WI38 (cell line): Measurements from ENCODE around the gene TPD52L1.

Source experiments
- H3K4me3 ChIP-seq: 2 replicates; pipeline ENCODE4 v1.5.1; 2011; ENCODE audit warnings: low read depth, mild to moderate bottlenecking, control low read depth, low read length
- TF ChIP-seq, protein P1 (sequence below): IDR thresholded peaks from 2 replicates; pipeline ENCODE4 v1.5.1; 2012; ENCODE audit warnings: low read depth, mild to moderate bottlenecking, control low read depth, low read length

Gene TPD52L1

DNA sequence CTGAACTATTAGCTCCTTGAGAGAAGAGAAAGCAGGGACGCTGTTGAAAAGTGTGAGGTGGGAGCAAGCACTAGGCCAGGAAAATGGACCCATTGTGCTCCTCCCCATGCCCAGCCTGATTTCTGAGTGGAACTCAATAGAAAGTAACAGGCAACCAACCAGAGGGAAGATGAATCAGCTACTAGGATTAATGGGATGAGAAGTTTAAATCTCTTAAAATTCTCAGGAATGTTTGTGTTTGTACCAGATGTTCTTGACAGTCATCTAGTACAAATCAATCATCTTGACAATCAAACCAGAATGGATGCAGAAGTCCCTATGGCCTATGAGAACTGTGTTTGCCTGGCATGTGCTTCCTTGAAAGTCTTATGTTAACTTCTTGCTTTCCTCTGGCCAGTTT is 99.3 kb downstream of the TPD52L1 start:
- TF ChIP-seq, protein P1, sequence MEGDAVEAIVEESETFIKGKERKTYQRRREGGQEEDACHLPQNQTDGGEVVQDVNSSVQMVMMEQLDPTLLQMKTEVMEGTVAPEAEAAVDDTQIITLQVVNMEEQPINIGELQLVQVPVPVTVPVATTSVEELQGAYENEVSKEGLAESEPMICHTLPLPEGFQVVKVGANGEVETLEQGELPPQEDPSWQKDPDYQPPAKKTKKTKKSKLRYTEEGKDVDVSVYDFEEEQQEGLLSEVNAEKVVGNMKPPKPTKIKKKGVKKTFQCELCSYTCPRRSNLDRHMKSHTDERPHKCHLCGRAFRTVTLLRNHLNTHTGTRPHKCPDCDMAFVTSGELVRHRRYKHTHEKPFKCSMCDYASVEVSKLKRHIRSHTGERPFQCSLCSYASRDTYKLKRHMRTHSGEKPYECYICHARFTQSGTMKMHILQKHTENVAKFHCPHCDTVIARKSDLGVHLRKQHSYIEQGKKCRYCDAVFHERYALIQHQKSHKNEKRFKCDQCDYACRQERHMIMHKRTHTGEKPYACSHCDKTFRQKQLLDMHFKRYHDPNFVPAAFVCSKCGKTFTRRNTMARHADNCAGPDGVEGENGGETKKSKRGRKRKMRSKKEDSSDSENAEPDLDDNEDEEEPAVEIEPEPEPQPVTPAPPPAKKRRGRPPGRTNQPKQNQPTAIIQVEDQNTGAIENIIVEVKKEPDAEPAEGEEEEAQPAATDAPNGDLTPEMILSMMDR, result no peak

GRCh38 chr6:125253881-125254280 is 100.3 kb downstream of the TPD52L1 start:
- TF ChIP-seq, protein P1, result no peak
- H3K4me3 ChIP-seq, result no peak overlapping the region

More for the DNA sequence above, 99.3 kb downstream of the TPD52L1 start:
- no peak overlapping the region for H3K4me3 ChIP-seq

- no peak overlapping the region for H3K4me3 ChIP-seq
- TF ChIP-seq, protein P1, result no peak
Observed at GRCh38 chr6:125254321-125254720, 100.7 kb downstream of the TPD52L1 start.

DNA sequence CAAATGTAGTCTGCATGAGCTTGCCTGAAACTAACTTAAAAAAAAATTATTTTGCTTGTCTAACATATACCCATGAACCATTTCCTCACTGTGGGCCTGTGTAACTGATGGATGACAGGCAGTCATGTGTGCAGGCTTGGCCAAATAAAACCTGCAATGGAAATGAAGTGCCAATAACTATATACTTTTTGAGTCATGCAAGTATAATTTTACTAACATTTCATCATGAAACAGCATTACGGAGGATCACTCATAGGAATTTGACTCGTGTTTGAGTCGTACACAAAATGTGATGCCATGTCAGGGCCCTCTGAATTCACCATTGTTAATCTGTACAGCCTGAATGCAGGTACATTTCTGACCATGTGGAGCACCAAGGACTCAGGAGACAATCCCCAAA is 101.6 kb downstream of the TPD52L1 start:
- no peak overlapping the region for H3K4me3 ChIP-seq
- TF ChIP-seq, protein P1, result no peak

DNA sequence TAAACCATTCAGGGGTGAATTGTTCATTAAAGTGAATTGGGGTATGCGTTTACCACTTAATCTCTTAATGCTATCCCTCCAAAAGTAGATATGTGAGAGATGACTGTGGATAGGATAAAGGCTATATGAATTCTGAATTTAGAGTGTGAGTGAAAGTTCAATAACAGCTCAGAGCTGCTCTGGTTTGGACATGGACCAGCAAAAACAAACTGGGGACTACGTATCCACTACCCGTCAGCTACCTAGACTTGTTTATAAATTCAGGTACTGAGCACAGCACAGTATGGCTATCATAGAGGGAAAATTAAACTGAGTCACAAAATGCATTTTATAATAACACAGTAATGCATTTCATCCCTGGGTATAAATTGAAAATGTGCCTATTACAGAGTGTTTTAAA is 103.8 kb downstream of the TPD52L1 start:
- no peak overlapping the region for H3K4me3 ChIP-seq
- TF ChIP-seq, protein P1, result no peak

GRCh38 chr6:125258651-125259353 is 105.2 kb downstream of the TPD52L1 start:
- H3K4me3 ChIP-seq, result no peak overlapping the region
- TF ChIP-seq, protein P1, result no peak

GRCh38 chr6:125259354-125259736 is 105.8 kb downstream of the TPD52L1 start:
- TF ChIP-seq, protein P1, result no peak

More at GRCh38 chr6:125259354-125259736, 105.8 kb downstream of the TPD52L1 start:
- H3K4me3 ChIP-seq, result no peak overlapping the region
